PC-9 (cell line): ENCODE results near the gene RBBP8.

ENCODE experiments used
- EZH2 ChIP-seq: fragments of 200-600 bp; sonication (generic); IDR thresholded peaks from 2 replicates; pipeline ENCODE4 v1.8.0; 2017; ENCODE audit warnings: antibody characterized with exemption, low read depth
- TF ChIP-seq, protein P1 (sequence below): fragments of 200-600 bp; sonication (generic); conservative IDR thresholded peaks from 2 replicates; pipeline ENCODE4 v1.6.1; 2017; ENCODE audit warnings: mixed run types, antibody characterized with exemption, mild to moderate bottlenecking, moderate library complexity

DNA sequence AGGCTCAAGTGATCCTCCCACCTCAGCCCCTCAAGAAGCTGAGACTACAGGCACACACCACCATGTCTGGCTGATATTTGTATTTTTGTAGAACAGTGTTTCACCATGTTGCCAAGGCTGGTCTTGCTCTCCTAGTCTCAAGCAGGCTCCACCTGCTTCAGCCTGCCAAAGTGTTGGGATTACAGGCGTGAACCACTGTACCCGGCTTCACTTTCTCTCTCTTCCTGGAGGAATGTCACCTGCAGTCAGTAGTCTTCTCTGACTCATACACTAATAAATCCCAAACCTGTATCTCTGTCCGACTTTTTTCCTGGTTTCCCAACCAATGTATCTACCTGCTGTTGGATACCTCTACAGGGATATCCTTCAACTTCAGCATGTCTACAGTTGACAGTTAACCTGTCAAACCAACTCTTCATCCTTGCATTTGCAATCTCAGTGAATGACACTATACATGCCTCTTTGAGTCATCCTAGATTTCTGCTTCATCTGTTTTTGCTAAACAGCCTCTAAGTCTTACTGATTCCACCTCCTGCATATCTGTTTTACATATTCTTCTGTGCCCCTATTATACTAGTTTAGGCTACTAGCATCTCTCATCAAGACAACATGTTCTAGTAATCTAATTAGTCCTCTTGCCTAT lies 54.5 kb downstream of the RBBP8 start:
- TF ChIP-seq, protein P1, sequence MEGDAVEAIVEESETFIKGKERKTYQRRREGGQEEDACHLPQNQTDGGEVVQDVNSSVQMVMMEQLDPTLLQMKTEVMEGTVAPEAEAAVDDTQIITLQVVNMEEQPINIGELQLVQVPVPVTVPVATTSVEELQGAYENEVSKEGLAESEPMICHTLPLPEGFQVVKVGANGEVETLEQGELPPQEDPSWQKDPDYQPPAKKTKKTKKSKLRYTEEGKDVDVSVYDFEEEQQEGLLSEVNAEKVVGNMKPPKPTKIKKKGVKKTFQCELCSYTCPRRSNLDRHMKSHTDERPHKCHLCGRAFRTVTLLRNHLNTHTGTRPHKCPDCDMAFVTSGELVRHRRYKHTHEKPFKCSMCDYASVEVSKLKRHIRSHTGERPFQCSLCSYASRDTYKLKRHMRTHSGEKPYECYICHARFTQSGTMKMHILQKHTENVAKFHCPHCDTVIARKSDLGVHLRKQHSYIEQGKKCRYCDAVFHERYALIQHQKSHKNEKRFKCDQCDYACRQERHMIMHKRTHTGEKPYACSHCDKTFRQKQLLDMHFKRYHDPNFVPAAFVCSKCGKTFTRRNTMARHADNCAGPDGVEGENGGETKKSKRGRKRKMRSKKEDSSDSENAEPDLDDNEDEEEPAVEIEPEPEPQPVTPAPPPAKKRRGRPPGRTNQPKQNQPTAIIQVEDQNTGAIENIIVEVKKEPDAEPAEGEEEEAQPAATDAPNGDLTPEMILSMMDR = no peak
- no peak for TF ChIP-seq EZH2
